Measurements from ENCODE around the gene CGB7.

CGB7 gene

GRCh38 chr19:49017041-49017665, 40.4 kb downstream of the CGB7 start, which contains the start of gene LHB:
Gene LHB (minus strand): TSS chr19:49017091. CDS start chr19:49017081, 10 bp downstream.
- DNase-seq (ENCODE audit: low read depth in 1 of 2, low spot score in 1 of 2): no peak

- DNase-seq (ENCODE audit: low read depth in 1 of 2, low spot score in 1 of 2): no peak
These were observed 41.3 kb downstream of the CGB7 start for GRCh38 chr19:49016067-49016839.

- DNase-seq (ENCODE audit: low read depth in 1 of 2, low spot score in 1 of 2): no peak
These were observed 42.7 kb downstream of the CGB7 start for GRCh38 chr19:49014870-49015255.

GRCh38 chr19:49014123-49014869, 43.3 kb downstream of the CGB7 start:
- no peak for DNase-seq (ENCODE audit: low read depth in 1 of 2, low spot score in 1 of 2)

- no peak for DNase-seq (ENCODE audit: low read depth in 1 of 2, low spot score in 1 of 2)
These were observed 46.4 kb downstream of the CGB7 start for GRCh38 chr19:49011194-49011593.

GRCh38 chr19:49010453-49010852, 47.1 kb downstream of the CGB7 start:
- no peak for DNase-seq (ENCODE audit: low read depth in 1 of 2, low spot score in 1 of 2)

- DNase-seq (ENCODE audit: low read depth in 1 of 2, low spot score in 1 of 2): no peak
These were observed 47.7 kb downstream of the CGB7 start for GRCh38 chr19:49009828-49010227.

GRCh38 chr19:49006905-49007304, 50.6 kb downstream of the CGB7 start:
- DNase-seq (ENCODE audit: low read depth in 1 of 2, low spot score in 1 of 2): no peak

GRCh38 chr19:49004964-49005614, 52.5 kb downstream of the CGB7 start:
- no peak for DNase-seq (ENCODE audit: low read depth in 1 of 2, low spot score in 1 of 2)
